Endodermal cell (in vitro differentiated cells): Measurements from ENCODE around the gene INPP4A. TPM values are rescaled to one million over a fixed set of nuclear protein-coding genes. Genes with fewer than 3 reads are reported as not detected.

Experiments used
- DNase-seq: peaks from one replicate; pipeline ENCODE4 v3.0.0-alpha.2; 2017
- H3K27ac ChIP-seq: 2 replicates; pipeline ENCODE4 v1.5.1; 2013; ENCODE audit warnings: mild to moderate bottlenecking, low read depth, low read length, moderate library complexity
- H3K27me3 ChIP-seq: 2 replicates; pipeline ENCODE4 v1.6.1; 2013; ENCODE audit warnings: mild to moderate bottlenecking, low read length, moderate library complexity; ENCODE audit not compliant: insufficient read depth, control insufficient read depth, poor library complexity, severe bottlenecking
- H3K36me3 ChIP-seq: 2 replicates; pipeline ENCODE4 v1.7.0; 2013; ENCODE audit warnings: mild to moderate bottlenecking, low read length, moderate library complexity; ENCODE audit not compliant: control insufficient read depth, insufficient read depth
- H3K4me1 ChIP-seq: one replicate; pipeline ENCODE4 v1.7.0; 2013; ENCODE audit warnings: low read length; ENCODE audit not compliant: control insufficient read depth, insufficient read depth
- H3K4me3 ChIP-seq: 2 replicates; pipeline ENCODE4 v1.5.1; 2013; ENCODE audit warnings: mild to moderate bottlenecking, low read length, moderate library complexity
- H3K9ac ChIP-seq: 2 replicates; pipeline ENCODE4 v1.6.1; 2013; ENCODE audit warnings: mild to moderate bottlenecking, low read length, moderate library complexity; ENCODE audit not compliant: poor library complexity, severe bottlenecking; ENCODE audit errors: extremely low read depth
- H3K9me3 ChIP-seq: 2 replicates; pipeline ENCODE4 v1.6.1; 2013; ENCODE audit warnings: mild to moderate bottlenecking, low read length, moderate library complexity; ENCODE audit not compliant: control insufficient read depth
- H3K27ac Mint-ChIP-seq: 2 replicates; pipeline ENCODE4 v1.8.0; 2020; ENCODE audit warnings: mixed read lengths
- H3K27me3 Mint-ChIP-seq: 2 replicates; pipeline ENCODE4 v1.8.0; 2021; ENCODE audit warnings: mild to moderate bottlenecking, mixed read lengths; ENCODE audit not compliant: insufficient read depth
- H3K36me3 Mint-ChIP-seq: 2 replicates; pipeline ENCODE4 v1.8.0; 2020; ENCODE audit warnings: low read depth, mixed read lengths
- H3K4me1 Mint-ChIP-seq: 2 replicates; pipeline ENCODE4 v1.8.0; 2020; ENCODE audit warnings: mixed read lengths
- H3K4me3 Mint-ChIP-seq: 2 replicates; pipeline ENCODE4 v1.8.0; 2020; ENCODE audit warnings: mild to moderate bottlenecking, moderate library complexity, mixed read lengths
- H3K9me3 Mint-ChIP-seq: 2 replicates; pipeline ENCODE4 v1.8.0; 2020; ENCODE audit warnings: mild to moderate bottlenecking, mixed read lengths
- WGBS, 2 experiments: methylation state at CpG; one replicate each; pipeline versions ENCODE4 v1.1.5 to v1.1.7; 2013; ENCODE audit warnings: missing lambda C conversion rate in 2 of 2, mixed read lengths in 1 of 2; ENCODE audit not compliant: insufficient coverage in 1 of 2, insufficient read length in 1 of 2; 5-methylcytosine and 5-hydroxymethylcytosine counted together
- total RNA-seq, 2 donors: library from RNA; stranded (reverse); fragmentation: NEBNext Ultra II Directional in 1 of 2; extraction: Animal tissue kit (Norgen Biotek cat#: 25700) in 1 of 2; gene quantifications; 2 replicates in 1 of 2; 3 replicates in 1 of 2; pipeline ENCODE4 v1.2.1, GENCODE V29; 2021
- TF ChIP-seq, protein P1 (sequence below): fragments of 200-600 bp; sonication (generic); conservative IDR thresholded peaks from 2 replicates; pipeline ENCODE4 v1.5.0; 2021; ENCODE audit warnings: antibody characterized with exemption, mild to moderate bottlenecking

Gene INPP4A
- total RNA-seq, 2 donors from 2014 or later = 84.9 to 94.2 TPM

DNA sequence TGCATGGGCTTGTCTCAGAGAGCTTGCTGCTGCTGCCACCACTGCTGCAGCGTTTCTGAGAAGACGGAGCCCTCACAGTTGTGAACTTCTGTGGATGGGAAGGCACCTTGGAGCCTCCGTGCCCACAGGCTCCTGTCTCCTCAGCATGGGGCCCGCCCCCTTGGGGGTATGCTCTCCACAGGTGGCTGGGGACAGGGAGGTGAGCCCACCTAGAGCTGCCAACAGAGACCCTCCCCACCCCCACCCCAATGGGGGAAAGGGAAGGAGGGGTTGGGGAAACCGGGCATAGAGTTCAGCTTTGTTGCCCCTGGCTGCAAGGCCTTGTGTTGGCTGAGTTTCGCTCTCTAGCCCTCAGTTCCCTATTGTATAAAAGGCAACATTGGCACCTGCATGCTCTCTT lies 76.1 kb downstream of the INPP4A start:
- Histone ChIP-seq H3K27ac (no peak overlapping the region), H3K9me3 (peaks cover 28% of the 10 kb centered on the region), H3K36me3 (peaks cover 67% of the 10 kb centered on the region), H3K9ac (no peak overlapping the region), H3K4me3 (no peak overlapping the region), H3K27me3 (no peaks in the 10 kb centered on the region), H3K4me1 (peaks cover 6% of the 10 kb centered on the region)
- Mint-ChIP-seq H3K27ac (no peak overlapping the region), H3K9me3 (peaks cover 5% of the 10 kb centered on the region), H3K36me3 (peaks cover 47% of the 10 kb centered on the region), H3K4me3 (no peak overlapping the region), H3K4me1 (peaks cover 29% of the 10 kb centered on the region), H3K27me3 (no peaks in the 10 kb centered on the region)
- no peak for DNase-seq
- TF ChIP-seq, protein P1, sequence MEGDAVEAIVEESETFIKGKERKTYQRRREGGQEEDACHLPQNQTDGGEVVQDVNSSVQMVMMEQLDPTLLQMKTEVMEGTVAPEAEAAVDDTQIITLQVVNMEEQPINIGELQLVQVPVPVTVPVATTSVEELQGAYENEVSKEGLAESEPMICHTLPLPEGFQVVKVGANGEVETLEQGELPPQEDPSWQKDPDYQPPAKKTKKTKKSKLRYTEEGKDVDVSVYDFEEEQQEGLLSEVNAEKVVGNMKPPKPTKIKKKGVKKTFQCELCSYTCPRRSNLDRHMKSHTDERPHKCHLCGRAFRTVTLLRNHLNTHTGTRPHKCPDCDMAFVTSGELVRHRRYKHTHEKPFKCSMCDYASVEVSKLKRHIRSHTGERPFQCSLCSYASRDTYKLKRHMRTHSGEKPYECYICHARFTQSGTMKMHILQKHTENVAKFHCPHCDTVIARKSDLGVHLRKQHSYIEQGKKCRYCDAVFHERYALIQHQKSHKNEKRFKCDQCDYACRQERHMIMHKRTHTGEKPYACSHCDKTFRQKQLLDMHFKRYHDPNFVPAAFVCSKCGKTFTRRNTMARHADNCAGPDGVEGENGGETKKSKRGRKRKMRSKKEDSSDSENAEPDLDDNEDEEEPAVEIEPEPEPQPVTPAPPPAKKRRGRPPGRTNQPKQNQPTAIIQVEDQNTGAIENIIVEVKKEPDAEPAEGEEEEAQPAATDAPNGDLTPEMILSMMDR = no peak
- WGBS, 2 experiments = 96% methylated on average over 6 of the region's 6 CpGs; no CpG with 5 or more reads in 1 of the 2 experiments

DNA sequence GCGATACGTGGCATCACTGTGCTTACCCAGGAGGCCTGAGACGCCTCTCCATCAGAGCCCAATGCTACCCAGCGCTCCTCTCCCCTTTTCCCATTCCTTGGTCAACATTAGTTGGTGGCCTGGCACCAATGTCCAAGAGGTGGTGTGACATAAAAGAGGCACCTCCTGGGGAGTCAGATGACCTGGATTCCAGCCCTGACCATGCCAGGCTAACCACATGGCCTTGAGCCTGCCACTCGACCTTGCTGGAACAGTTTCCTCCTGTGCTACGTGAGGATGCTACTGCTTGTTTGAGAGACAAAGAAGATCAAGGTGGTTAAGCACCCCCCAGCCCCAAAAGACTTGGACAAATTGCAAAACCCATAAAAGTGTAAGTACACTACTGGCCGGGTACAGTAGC lies 76.6 kb downstream of the INPP4A start:
- DNase-seq = no peak
- no peak overlapping the region for H3K27ac ChIP-seq
- Mint-ChIP-seq H3K4me1 (peaks cover 25% of the 10 kb centered on the region), H3K27me3 (no peaks in the 10 kb centered on the region), H3K36me3 (peaks cover 52% of the 10 kb centered on the region), H3K4me3 (no peak overlapping the region), H3K9me3 (peaks cover 10% of the 10 kb centered on the region), H3K27ac (no peak overlapping the region)
- H3K4me3 ChIP-seq = no peak overlapping the region
- H3K4me1 ChIP-seq = peaks cover 3% of the 10 kb centered on the region
- WGBS, 2 experiments = 89 to 93% methylated on average over 3 to 7 of the region's 7 CpGs
- no peaks in the 10 kb centered on the region for H3K27me3 ChIP-seq
- TF ChIP-seq, protein P1 = no peak
- peaks cover 71% of the 10 kb centered on the region for H3K36me3 ChIP-seq
- H3K9ac ChIP-seq = no peak overlapping the region
- peaks cover 33% of the 10 kb centered on the region for H3K9me3 ChIP-seq

DNA sequence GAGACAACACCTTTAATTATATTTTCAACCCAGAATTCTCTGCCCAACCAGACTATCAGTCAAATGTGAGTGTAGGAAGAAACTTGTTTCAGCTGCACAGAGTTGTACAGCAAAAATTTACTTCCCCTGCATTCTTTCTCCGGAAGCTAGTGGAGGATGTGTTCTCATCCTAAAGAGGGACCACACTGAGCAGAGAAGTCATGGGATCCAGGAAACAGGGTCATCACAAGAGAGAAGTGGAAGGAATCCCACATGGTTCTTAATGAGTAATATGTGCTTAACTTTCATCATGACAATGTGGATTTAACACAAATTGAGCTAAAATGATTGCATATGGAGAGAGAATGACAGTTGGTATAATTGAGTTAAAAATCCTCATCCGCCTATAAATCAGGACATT lies 78.2 kb downstream of the INPP4A start:
- Histone ChIP-seq H3K4me3 (peak overlapping the region; percentile 36), H3K27ac (no peak overlapping the region), H3K27me3 (no peaks in the 10 kb centered on the region), H3K36me3 (peaks cover 87% of the 10 kb centered on the region), H3K9me3 (peaks cover 49% of the 10 kb centered on the region), H3K4me1 (no peaks in the 10 kb centered on the region), H3K9ac (no peak overlapping the region)
- TF ChIP-seq, protein P1 = no peak
- H3K9me3 Mint-ChIP-seq = peaks cover 25% of the 10 kb centered on the region
- no peak overlapping the region for H3K27ac Mint-ChIP-seq
- DNase-seq = no peak
- H3K27me3 Mint-ChIP-seq = no peaks in the 10 kb centered on the region
- H3K4me1 Mint-ChIP-seq = peaks cover 14% of the 10 kb centered on the region
- WGBS, 2 experiments = 99 to 100% methylated on average over 2 of the region's 2 CpGs
- peaks cover 61% of the 10 kb centered on the region for H3K36me3 Mint-ChIP-seq
- H3K4me3 Mint-ChIP-seq = no peak overlapping the region
